Activated naive CD8-positive, alpha-beta T cell treated with anti-CD3 and anti-CD28 coated beads for 36 hours (primary cell): ENCODE measurements around the gene CBX6. TPM values are rescaled to one million over a fixed set of nuclear protein-coding genes. Genes with fewer than 3 reads are reported as not detected.
"Not testable (repeated sequence)": the region's sequence is repeated elsewhere in the genome, so short reads cannot be mapped to it uniquely, and the experiment has no call there.

Experiments
- DNase-seq: peaks from one replicate; pipeline ENCODE4 v3.0.0; 2021
- H3K27ac Mint-ChIP-seq: one replicate; pipeline ENCODE4 v1.8.0; 2022; ENCODE audit warnings: mild to moderate bottlenecking, moderate library complexity, mixed read lengths
- H3K27me3 Mint-ChIP-seq: one replicate; pipeline ENCODE4 v1.8.0; 2022; ENCODE audit warnings: mild to moderate bottlenecking, mixed read lengths
- H3K36me3 Mint-ChIP-seq: one replicate; pipeline ENCODE4 v1.8.0; 2021; ENCODE audit warnings: mild to moderate bottlenecking, mixed read lengths
- H3K4me1 Mint-ChIP-seq: one replicate; pipeline ENCODE4 v1.8.0; 2021; ENCODE audit warnings: mixed read lengths
- H3K4me3 Mint-ChIP-seq: one replicate; pipeline ENCODE4 v1.8.0; 2022; ENCODE audit warnings: mild to moderate bottlenecking, moderate library complexity, mixed read lengths
- H3K9me3 Mint-ChIP-seq: one replicate; pipeline ENCODE4 v1.8.0; 2022; ENCODE audit warnings: mixed read lengths
- total RNA-seq, 2 experiments: library from RNA; stranded (reverse); gene quantifications; one replicate each; pipeline ENCODE4 v1.2.3, GENCODE V29; 2021

The CBX6 gene
- total RNA-seq, 2 experiments from 2014 or later, result 141 TPM

- Mint-ChIP-seq H3K4me1 (peaks cover 4% of the 10 kb centered on the region), H3K27ac (peak overlapping the region; percentile 43), H3K27me3 (no peaks in the 10 kb centered on the region), H3K4me3 (no peak overlapping the region), H3K9me3 (no peaks in the 10 kb centered on the region), H3K36me3 (no peaks in the 10 kb centered on the region)
- no peak for DNase-seq
Observed at GRCh38 chr22:38859581-38860282, 12.3 kb downstream of the CBX6 start.

DNA sequence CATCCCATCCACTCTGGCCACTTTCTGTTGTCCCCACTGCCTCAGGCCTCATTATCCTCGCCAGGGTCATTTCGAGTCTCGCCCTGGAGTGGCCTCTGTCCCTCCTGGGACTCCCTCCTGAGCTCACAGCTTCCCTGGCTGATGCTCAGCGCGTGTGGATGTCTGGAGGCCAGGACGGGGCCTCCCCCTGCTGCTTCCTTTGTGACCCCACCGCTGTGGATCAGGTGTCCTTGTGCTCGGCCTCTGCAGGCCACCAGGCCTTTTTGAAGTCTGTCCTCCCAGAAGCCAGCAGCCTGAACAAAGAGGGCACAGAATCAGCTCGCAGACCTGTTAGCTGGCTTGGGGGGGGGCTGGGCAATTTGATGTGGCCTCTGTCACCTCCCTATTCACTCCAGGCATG, 13.5 kb downstream of the CBX6 start:
- Mint-ChIP-seq H3K27me3 (no peaks in the 10 kb centered on the region), H3K4me3 (no peak overlapping the region), H3K27ac (no peak overlapping the region)

DNA sequence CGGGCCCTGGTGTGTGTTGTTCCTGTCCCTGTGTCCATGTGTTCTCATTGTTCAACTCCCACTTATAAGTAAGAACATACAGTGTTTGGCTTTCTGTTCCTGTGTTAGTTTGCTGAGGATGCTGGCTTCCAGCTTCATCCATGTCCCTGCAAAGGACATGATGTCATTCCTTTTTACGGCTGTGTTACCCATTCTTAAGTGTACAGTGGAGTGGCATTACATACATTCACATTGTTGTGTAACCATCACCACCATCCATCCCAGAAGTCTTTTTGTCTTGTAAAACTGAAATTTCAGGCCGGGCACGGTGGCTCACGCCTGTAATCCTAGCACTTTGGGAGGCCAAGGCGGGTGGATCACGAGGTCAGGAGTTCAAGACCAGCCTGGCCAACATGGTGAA, 17.5 kb downstream of the CBX6 start:
- not testable (repeated sequence) for H3K36me3 Mint-ChIP-seq, H3K4me1 Mint-ChIP-seq

More for the DNA sequence above, 13.5 kb downstream of the CBX6 start:
- Mint-ChIP-seq H3K4me1 (peaks cover 2% of the 10 kb centered on the region), H3K36me3 (no peaks in the 10 kb centered on the region), H3K9me3 (no peaks in the 10 kb centered on the region)
- no peak for DNase-seq

DNA sequence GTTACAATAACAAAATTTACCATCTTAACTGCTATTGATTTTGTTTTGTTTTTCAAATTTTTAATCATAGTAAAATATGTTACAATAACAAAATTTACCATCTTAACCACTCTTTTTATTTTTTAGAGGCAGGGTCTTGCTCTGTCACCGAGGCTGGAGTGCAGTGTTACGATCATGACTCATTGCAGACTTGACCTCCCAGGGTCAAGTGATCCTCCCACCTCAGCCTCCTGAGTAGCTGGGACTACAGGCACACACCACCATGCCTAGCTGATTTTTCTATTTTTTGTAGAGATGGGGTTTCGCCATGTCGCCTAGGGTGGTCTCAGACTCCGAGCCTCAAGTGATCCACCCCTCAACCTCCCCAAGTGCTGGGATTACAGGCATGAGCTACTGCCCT, 18.1 kb downstream of the CBX6 start:
- H3K9me3 Mint-ChIP-seq, H3K36me3 Mint-ChIP-seq, DNase-seq, H3K27ac Mint-ChIP-seq, H3K4me1 Mint-ChIP-seq, H3K4me3 Mint-ChIP-seq, H3K27me3 Mint-ChIP-seq: not testable (repeated sequence)

More for the DNA sequence above, 17.5 kb downstream of the CBX6 start:
- H3K27ac Mint-ChIP-seq, H3K27me3 Mint-ChIP-seq, DNase-seq, H3K4me3 Mint-ChIP-seq, H3K9me3 Mint-ChIP-seq: not testable (repeated sequence)

DNA sequence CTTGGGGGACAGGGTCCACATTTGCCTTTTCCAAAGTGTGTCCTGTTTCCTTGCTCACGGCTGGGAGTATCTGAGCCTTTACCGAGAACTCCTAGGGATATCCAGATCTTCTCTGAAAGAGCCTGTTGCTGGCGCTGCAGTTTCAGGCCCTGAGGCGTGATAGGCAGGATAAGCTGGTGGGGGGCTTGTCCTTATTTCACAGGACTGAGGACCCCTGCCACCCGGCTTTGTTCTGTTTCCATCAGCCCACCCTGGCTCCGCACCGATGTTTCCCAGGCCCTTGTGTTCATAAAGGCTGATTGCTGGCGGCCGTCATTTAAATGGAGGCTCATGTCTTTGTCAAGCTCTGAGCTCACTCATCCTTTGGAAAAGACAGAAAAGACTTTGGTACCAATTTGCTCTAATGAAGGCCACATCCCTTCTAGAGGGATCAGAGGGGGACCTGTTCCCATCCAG, 18.8 kb downstream of the CBX6 start:
- no peaks in the 10 kb centered on the region for H3K9me3 Mint-ChIP-seq
- H3K36me3 Mint-ChIP-seq, result no peaks in the 10 kb centered on the region
- no peaks in the 10 kb centered on the region for H3K4me1 Mint-ChIP-seq
- no peak overlapping the region for H3K4me3 Mint-ChIP-seq
- H3K27ac Mint-ChIP-seq, result no peak overlapping the region
- no peak for DNase-seq
- H3K27me3 Mint-ChIP-seq, result no peaks in the 10 kb centered on the region

- no peak for DNase-seq
- Mint-ChIP-seq H3K4me3 (no peak overlapping the region), H3K4me1 (no peaks in the 10 kb centered on the region), H3K36me3 (no peaks in the 10 kb centered on the region), H3K27me3 (no peaks in the 10 kb centered on the region), H3K9me3 (no peaks in the 10 kb centered on the region), H3K27ac (no peak overlapping the region)
Observed at GRCh38 chr22:38852522-38852921, 19.5 kb downstream of the CBX6 start.

DNA sequence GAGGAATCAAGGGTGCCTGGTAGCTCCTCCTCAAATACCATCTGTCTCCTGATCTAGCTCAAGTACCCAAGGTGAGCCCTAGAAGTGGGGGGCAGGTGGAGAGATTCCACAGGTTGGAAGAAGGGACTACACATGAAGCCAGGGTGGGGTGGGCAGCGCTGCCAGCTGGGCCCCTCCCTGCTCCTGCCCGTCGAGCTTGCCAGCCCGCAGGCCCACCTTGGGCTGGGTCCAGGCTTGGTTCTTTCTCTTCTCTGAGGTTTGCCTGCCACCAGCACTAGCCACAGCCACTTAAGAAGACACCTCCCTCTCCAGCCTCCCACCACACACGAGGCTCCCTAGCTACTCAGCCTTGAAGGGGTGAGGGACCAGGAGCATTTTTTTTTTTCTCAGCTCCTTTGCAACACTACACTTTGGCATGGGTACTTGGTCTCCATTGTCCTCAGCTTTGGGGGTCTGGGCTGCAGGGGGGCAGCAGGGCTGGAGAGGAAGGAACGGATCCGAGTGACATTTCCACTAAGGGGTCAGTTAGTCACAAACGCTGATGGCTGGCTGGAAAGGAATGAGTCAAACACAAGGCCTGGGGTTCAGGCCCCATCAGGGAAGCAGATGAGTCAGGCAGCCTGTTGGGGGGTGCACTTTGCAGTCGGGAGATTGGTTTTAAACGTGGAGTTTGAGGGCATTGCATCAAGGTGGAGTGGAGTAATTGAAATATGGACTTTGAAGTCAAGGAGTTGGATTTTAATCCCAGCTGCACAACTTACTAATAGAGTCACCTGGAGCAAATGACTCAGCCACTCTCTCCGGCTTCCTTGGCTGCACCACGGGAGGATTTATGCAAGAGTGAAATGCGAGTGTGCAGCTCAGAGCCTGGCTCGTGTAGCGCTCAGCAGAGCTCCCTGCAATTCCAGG, 20.8 kb downstream of the CBX6 start:
- no peaks in the 10 kb centered on the region for H3K9me3 Mint-ChIP-seq
- no peaks in the 10 kb centered on the region for H3K36me3 Mint-ChIP-seq
- H3K4me1 Mint-ChIP-seq, result no peaks in the 10 kb centered on the region
- peaks cover 6% of the 10 kb centered on the region for H3K27me3 Mint-ChIP-seq
- H3K27ac Mint-ChIP-seq, result no peak overlapping the region
- no peak overlapping the region for H3K4me3 Mint-ChIP-seq
- DNase-seq, result no peak

DNA sequence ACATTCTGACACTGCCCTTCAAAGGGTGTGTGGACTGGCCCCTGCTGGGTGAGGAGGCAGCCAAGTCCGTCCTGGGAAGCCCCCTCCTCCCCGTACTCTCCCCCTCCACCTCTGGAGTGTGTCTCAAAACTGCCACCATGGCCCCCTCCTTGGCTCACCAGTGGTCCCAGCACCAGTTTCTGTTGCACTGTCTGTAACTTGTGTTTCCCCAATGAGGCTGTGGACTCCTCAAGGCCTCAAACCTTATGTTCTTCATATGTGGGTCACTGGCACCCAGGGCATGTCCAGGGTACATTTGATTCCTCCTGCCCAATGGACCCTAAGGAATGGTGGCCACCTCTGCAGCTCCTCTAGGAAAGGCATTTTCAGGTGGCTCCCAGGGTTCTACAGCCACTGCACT, 21.6 kb downstream of the CBX6 start:
- no peaks in the 10 kb centered on the region for H3K4me1 Mint-ChIP-seq
- no peak for DNase-seq
- no peak overlapping the region for H3K27ac Mint-ChIP-seq
- no peaks in the 10 kb centered on the region for H3K9me3 Mint-ChIP-seq
- no peaks in the 10 kb centered on the region for H3K36me3 Mint-ChIP-seq
- H3K27me3 Mint-ChIP-seq, result peaks cover 7% of the 10 kb centered on the region
- H3K4me3 Mint-ChIP-seq, result no peak overlapping the region

DNA sequence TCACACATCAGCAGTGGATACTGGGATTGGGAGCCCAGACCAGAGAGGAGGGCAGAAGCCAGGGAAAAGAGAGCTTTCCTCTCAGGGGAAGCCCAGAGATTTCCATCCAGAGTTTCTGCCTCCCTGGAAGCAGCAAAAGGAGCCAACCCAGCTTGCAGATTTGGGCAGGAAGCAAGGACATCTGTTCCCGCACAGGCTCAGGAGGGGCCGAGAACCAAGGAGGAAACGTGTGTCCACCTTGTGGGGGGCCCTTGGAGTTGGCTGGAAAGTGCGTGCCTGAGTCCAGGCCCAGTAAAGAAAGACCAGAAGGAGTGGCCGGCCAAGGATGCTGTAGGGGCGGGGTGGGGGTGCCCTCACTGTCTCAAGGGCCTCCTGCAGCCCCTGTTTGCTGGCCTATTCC, 22.2 kb downstream of the CBX6 start:
- no peaks in the 10 kb centered on the region for H3K9me3 Mint-ChIP-seq
- DNase-seq, result no peak
- H3K27ac Mint-ChIP-seq, result no peak overlapping the region
- peaks cover 13% of the 10 kb centered on the region for H3K27me3 Mint-ChIP-seq
- H3K36me3 Mint-ChIP-seq, result no peaks in the 10 kb centered on the region
- H3K4me1 Mint-ChIP-seq, result no peaks in the 10 kb centered on the region
- no peak overlapping the region for H3K4me3 Mint-ChIP-seq

DNA sequence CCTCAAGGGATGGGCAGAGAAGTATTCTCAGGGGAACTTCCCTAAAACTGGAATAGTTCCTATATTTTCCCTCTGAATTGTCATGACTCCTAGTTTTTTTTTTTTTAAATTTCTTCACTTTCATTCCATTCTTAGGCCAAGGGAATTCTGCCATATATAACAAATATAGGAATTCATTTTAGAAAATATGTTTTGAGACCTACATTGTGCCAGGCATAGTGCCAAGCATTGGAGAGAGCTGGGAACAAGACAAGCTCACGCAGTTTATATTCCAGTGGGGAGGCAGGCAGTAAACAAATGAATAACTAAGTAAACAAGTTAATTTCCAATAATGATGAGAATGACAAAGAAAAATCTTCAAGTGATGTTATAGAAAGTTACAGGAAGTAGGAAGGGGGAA, 25.6 kb downstream of the CBX6 start:
- Mint-ChIP-seq H3K4me3 (no peak overlapping the region), H3K36me3 (no peaks in the 10 kb centered on the region), H3K27ac (no peak overlapping the region), H3K9me3 (no peaks in the 10 kb centered on the region), H3K27me3 (peaks cover 28% of the 10 kb centered on the region), H3K4me1 (peaks cover 10% of the 10 kb centered on the region)
- no peak for DNase-seq

DNA sequence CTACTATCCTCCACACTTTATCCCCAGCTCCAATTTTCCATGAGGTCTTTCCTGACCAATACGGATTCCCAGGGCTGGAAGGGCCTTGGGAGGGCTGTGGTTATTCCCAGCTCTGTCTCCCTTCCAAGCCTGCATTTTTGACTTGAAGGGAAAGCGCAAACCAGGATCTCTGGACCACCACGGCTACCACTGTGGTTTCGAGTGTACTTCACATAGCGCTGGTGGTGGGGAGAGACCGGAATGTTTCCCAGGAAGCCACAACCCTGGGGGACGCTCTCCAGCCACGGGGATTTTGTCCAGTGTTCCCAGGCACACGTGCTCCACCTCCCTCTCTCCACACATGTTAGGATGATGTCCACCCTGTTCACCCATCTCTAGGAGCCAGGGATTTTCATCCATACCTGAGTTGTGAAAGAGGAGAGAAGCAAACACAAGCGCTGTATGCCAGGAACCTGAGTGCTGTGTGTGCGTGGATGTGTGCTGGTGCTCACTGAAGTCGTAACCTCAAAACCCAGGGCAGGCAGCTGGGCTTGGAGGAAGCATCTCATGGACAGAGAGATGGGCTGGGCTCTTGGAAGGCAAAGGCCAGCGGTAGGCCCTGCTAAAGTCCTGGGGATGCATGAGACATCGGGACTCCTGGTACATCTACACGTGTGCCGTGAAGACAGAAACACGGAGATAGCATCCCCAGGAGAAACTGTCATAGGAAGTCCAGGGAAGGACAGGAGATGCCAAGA, 26.8 kb downstream of the CBX6 start:
- Mint-ChIP-seq H3K27ac (no peak overlapping the region), H3K27me3 (peaks cover 28% of the 10 kb centered on the region), H3K36me3 (no peaks in the 10 kb centered on the region), H3K4me1 (peaks cover 13% of the 10 kb centered on the region), H3K4me3 (no peak overlapping the region), H3K9me3 (no peaks in the 10 kb centered on the region)
- DNase-seq, result no peak

DNA sequence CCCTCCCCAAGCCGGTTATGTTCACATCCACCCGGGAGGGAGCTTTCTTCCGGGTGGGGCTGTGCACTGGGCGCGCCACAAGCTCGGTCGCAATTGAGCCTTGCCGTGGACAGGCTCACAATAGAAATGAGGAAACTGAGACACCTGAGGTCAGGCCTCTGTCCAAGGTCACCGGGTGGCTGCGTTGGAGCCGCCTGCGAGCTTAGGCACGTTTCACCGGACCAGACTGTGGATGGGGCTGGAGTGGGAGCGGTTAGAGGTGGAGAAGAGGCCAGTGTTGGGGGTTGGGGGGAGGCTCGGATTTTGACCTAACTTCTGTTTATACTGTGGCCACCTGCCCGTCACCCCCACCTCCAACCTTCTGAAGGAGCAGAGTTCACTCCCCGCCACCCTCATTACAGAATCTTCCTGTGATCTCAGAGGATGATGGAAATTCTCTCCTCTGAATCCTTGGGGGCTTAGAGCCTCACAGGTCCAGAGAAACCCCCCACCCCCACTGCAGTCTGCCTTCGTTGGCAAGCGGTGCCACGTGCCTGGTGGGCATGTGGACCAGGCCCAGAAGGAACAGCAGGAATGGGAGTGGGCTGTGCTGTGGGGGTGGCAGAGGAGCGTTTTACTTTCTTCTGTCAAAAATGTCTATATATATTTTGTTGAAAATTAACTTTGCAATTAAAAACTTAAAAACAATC, 27.6 kb downstream of the CBX6 start:
- Mint-ChIP-seq H3K4me3 (peak overlapping the region; percentile 39), H3K9me3 (no peaks in the 10 kb centered on the region), H3K27me3 (peaks cover 28% of the 10 kb centered on the region), H3K27ac (no peak overlapping the region), H3K4me1 (peaks cover 13% of the 10 kb centered on the region), H3K36me3 (no peaks in the 10 kb centered on the region)
- no peak for DNase-seq

DNA sequence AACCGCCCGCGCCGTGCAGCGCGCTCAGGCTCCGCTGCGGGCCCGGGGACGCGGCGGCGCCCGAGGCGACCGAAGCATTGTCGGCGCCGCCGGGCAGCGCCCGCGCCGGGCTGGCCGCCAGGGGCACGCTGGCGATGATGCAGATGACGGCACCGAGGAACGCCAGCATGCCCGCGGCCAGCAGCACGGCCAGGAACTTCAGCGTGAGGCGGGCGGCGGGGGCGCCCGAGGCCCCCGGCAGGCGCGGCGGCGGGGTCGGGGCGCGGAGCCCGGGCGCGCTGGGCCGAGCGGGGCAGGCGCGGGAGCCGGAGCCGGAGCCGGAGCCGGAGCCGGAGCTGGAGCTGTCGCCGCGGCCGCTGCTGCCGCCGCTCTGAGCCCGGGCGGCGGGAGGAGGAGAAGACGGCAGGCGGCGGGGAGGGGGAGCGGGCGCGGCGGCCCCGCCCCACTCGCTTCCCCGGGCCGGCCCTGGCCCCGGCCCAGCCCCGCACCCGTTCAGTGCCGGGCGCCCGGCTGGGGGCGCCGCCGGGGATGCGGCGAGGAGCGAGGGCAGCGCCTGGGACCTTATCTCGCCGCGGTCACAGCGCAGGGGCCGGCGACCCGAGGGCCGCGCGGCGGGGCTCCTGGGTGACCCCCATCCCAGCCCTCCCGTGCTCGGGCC, 28.2 kb downstream of the CBX6 start, which contains the start of gene NPTXR:
Gene NPTXR, minus strand, starts transcription at position 372 of the 658 bp plus-strand sequence.
- Mint-ChIP-seq H3K4me3 (peak within 1 kb of the TSS; percentile 77), H3K9me3 (no peaks in the 10 kb centered on the region), H3K4me1 (peaks cover 15% of the 10 kb centered on the region), H3K27me3 (peaks cover 28% of the 10 kb centered on the region), H3K27ac (no peak within 1 kb of the TSS), H3K36me3 (no peaks in the 10 kb centered on the region)
- DNase-seq, result peak; percentile 46

- H3K4me1 Mint-ChIP-seq, result peaks cover 15% of the 10 kb centered on the region
- no peaks in the 10 kb centered on the region for H3K9me3 Mint-ChIP-seq
- H3K27me3 Mint-ChIP-seq, result peaks cover 28% of the 10 kb centered on the region
- H3K27ac Mint-ChIP-seq, result no peak overlapping the region
- peak; percentile 78 for DNase-seq
- H3K4me3 Mint-ChIP-seq, result no peak overlapping the region
- H3K36me3 Mint-ChIP-seq, result no peaks in the 10 kb centered on the region
Observed at GRCh38 chr22:38843201-38843656, 28.8 kb downstream of the CBX6 start.
